A549 (cell line): ENCODE data around the gene RAP2A. TPM values are rescaled to one million over a fixed set of nuclear protein-coding genes. Genes with fewer than 3 reads are reported as not detected.

Experiments
- ATAC-seq, 2 experiments: fragments of 200-7000 bp in 1 of 2; fragments of >200 bp in 1 of 2; cut with Nextera tagmentation in 1 of 2; cut with Tn5 transposase in 1 of 2; 3 replicates each; pipeline versions ENCODE4 v1.8.0 to v1.9.1; 2018 to 2020; ENCODE audit warnings: mild to moderate bottlenecking in 1 of 2, moderate library complexity in 1 of 2
- CTCF ChIA-PET: fragments of 300-600 bp; sonication (Branson Sonifier 250); formaldehyde crosslinking; extraction: SDS; loops from one replicate; lab custom pipeline; 2021; ENCODE audit warnings: antibody characterized with exemption, inconsistent platforms; lab: Yijun Ruan, JAX
- POLR2A ChIA-PET: fragments of 350-600 bp; formaldehyde crosslinking; extraction: SDS; loops from one replicate; lab custom pipeline; 2021; ENCODE audit warnings: antibody characterized with exemption, inconsistent platforms; lab: Yijun Ruan, JAX
- DNase-seq, 2 experiments: peaks; one replicate each; pipeline versions ENCODE4 v3.0.0 to v3.0.0-alpha.2; 2011 to 2016; ENCODE audit warnings: low read depth in 1 of 2, low spot score in 1 of 2
- FAIRE-seq: peaks from 2 replicates; lab custom pipeline; 2011; peaks lifted over from hg19 to GRCh38; lab: Jason Lieb, UNC
- H3K27ac ChIP-seq, 2 experiments: fragments of >200 bp; sonication (Bioruptor Twin); formaldehyde crosslinking; 3 replicates each; pipeline ENCODE4 v1.5.1; 2016 to 2017
- H3K4me1 ChIP-seq: fragments of >200 bp; sonication (Bioruptor Twin); formaldehyde crosslinking; 3 replicates; pipeline ENCODE4 v1.6.1; 2016
- H3K4me2 ChIP-seq: fragments of >200 bp; sonication (Bioruptor Twin); formaldehyde crosslinking; 3 replicates; pipeline ENCODE4 v1.6.1; 2016
- H3K4me3 ChIP-seq: fragments of >200 bp; sonication (Bioruptor Twin); formaldehyde crosslinking; 3 replicates; pipeline ENCODE4 v1.5.1; 2016
- H3K9me3 ChIP-seq: fragments of >200 bp; sonication (Bioruptor Twin); formaldehyde crosslinking; 3 replicates; pipeline ENCODE4 v1.6.1; 2016
- BCL3 ChIP-seq: fragments of >200 bp; sonication (Bioruptor Twin); formaldehyde crosslinking; IDR thresholded peaks from 3 replicates; pipeline ENCODE4 v1.6.1; 2016
- CTCF ChIP-seq: fragments of >200 bp; sonication (Bioruptor Twin); formaldehyde crosslinking; IDR thresholded peaks from 3 replicates; pipeline ENCODE4 v1.5.1; 2016
- E2F6 ChIP-seq: IDR thresholded peaks from 2 replicates; pipeline ENCODE4 v1.6.1; 2012; ENCODE audit warnings: low read depth, borderline replicate concordance
- EHF ChIP-seq: fragments of 250-450 bp; sonication (Bioruptor Pico); IDR thresholded peaks from 2 replicates; pipeline ENCODE4 v1.5.0; 2020; ENCODE audit warnings: mild to moderate bottlenecking
- EHMT2 ChIP-seq: fragments of 200-600 bp; sonication (generic); IDR thresholded peaks from 2 replicates; pipeline ENCODE4 v1.6.1; 2016; ENCODE audit warnings: antibody characterized with exemption, low read depth, mild to moderate bottlenecking, moderate library complexity
- FOSL2 ChIP-seq, 2 experiments: fragments of 450-650 bp in 1 of 2; fragments of >200 bp in 1 of 2; sonication (Bioruptor Twin) in 1 of 2; formaldehyde crosslinking; IDR thresholded peaks; 2 replicates each; pipeline versions ENCODE4 v1.5.0 to v1.6.1; 2016 to 2020; ENCODE audit warnings: mild to moderate bottlenecking in 1 of 2, moderate library complexity in 1 of 2
- HEYL ChIP-seq: fragments of 250-450 bp; sonication (Bioruptor Pico); IDR thresholded peaks from 2 replicates; pipeline ENCODE4 v1.8.0; 2021; ENCODE audit warnings: mild to moderate bottlenecking, moderate library complexity
- KDM1A ChIP-seq: fragments of 200-600 bp; sonication (generic); IDR thresholded peaks from 2 replicates; pipeline ENCODE4 v1.6.1; 2016; ENCODE audit warnings: low read depth, mild to moderate bottlenecking
- MAFK ChIP-seq: fragments of 450-650 bp; IDR thresholded peaks from 2 replicates; pipeline ENCODE4 v1.6.1; 2014; ENCODE audit not compliant: partially characterized antibody
- MAZ ChIP-seq: fragments of 150-350 bp; IDR thresholded peaks from 2 replicates; pipeline ENCODE4 v1.6.1; 2014; ENCODE audit warnings: antibody characterized with exemption, low read depth, low read length, borderline replicate concordance
- MYC ChIP-seq: IDR thresholded peaks from 2 replicates; pipeline ENCODE4 v1.6.1; 2012; ENCODE audit warnings: mild to moderate bottlenecking, inconsistent platforms, low read length, improper control_type of control experiment, borderline replicate concordance
- NPAS2 ChIP-seq: fragments of 250-450 bp; sonication (Bioruptor Pico); IDR thresholded peaks from 2 replicates; pipeline ENCODE4 v1.8.0; 2022; ENCODE audit warnings: mild to moderate bottlenecking, moderate library complexity, borderline replicate concordance
- RNF2 ChIP-seq: fragments of 200-600 bp; sonication (generic); IDR thresholded peaks from 2 replicates; pipeline ENCODE4 v1.6.1; 2016; ENCODE audit warnings: low read depth, mild to moderate bottlenecking, antibody characterized with exemption, moderate library complexity, borderline replicate concordance
- TP53 ChIP-seq: fragments of 250-450 bp; sonication (Bioruptor Pico); IDR thresholded peaks from 2 replicates; pipeline ENCODE4 v1.5.0; 2021; ENCODE audit warnings: mild to moderate bottlenecking, moderate library complexity
- ZC3H11A ChIP-seq: fragments of 450-650 bp; IDR thresholded peaks from 2 replicates; pipeline ENCODE4 v1.6.1; 2014; ENCODE audit warnings: antibody characterized with exemption, mild to moderate bottlenecking
- WGBS: methylation state at CpG from one replicate; pipeline ENCODE4 v1.1.6; 2017; ENCODE audit errors: missing lambda C conversion rate; 5-methylcytosine and 5-hydroxymethylcytosine counted together
- polyA plus RNA-seq, 4 experiments: library from polyadenylated mRNA; depleted of rRNA in 3 of 4; stranded (reverse); fragments of >200 nt; fragmentation: RNase III in 1 of 4; extraction: RNeasy Plus Mini Kit Qiagen cat#74134 plus additional on column Dnase treatment in 1 of 4; gene quantifications; 2 replicates in 3 of 4; 3 replicates in 1 of 4; pipeline ENCODE4 v1.2.3, GENCODE V29; 2011 to 2017

RAP2A gene
- polyA plus RNA-seq, 2 of the 4 experiments (the other 2 are of a cell fraction) = 8.7 to 10.9 TPM

GRCh38 chr13:97468331-97468730, 34.4 kb downstream of the RAP2A start (continued):
- TF ChIP-seq FOSL2 (IDR thresholded peaks at IDR 0.05) = no peak
- TF ChIP-seq FOSL2 (CRISPR knock-in tag; IDR thresholded peaks at IDR 0.05) = no peak
- TF ChIP-seq MAZ = no peak
- TF ChIP-seq, all 56 proteins: peak for 0

- CTCF ChIA-PET = no interaction called here
Observed at GRCh38 chr13:97471711-97472110, 37.7 kb downstream of the RAP2A start.

GRCh38 chr13:97474349-97474980, 40.5 kb downstream of the RAP2A start:
- POLR2A ChIA-PET = no interaction called here
- DNase-seq (no peak), FAIRE-seq (no peak)
- WGBS = 53% methylated on average over 6 of the region's 6 CpGs
- H3K4me1 ChIP-seq = no peaks in the 10 kb centered on the region
- TF ChIP-seq EHMT2 (no peak), ZC3H11A (no peak), NPAS2 (CRISPR knock-in tag) (no peak), EHF (CRISPR knock-in tag) (no peak), MAFK (no peak), BCL3 (no peak), KDM1A (no peak)
- TF ChIP-seq, all 56 proteins: peak for 0
- CTCF ChIA-PET = no interaction called here
- Histone ChIP-seq H3K4me2 (no peak overlapping the region), H3K4me3 (no peak overlapping the region), H3K27ac (no peak overlapping the region), H3K9me3 (no peaks in the 10 kb centered on the region)
- ATAC-seq = no peak

More at GRCh38 chr13:97471711-97472110, 37.7 kb downstream of the RAP2A start:
- no peak overlapping the region for H3K4me3 ChIP-seq
- no peaks in the 10 kb centered on the region for H3K9me3 ChIP-seq
- DNase-seq (no peak), ATAC-seq (no peak), FAIRE-seq (no peak)
- WGBS = 33% methylated on average over 1 of the region's 1 CpG
- H3K4me1 ChIP-seq = no peaks in the 10 kb centered on the region; the same call in 2 of the 3 replicates
- TF ChIP-seq ZC3H11A (no peak), CTCF (no peak), TP53 (CRISPR knock-in tag) (no peak)
- POLR2A ChIA-PET = no interaction called here
- H3K4me2 ChIP-seq = no peak overlapping the region
- H3K27ac ChIP-seq = no peak overlapping the region

- Histone ChIP-seq H3K4me1 (no peaks in the 10 kb centered on the region), H3K27ac (no peak overlapping the region), H3K4me3 (no peak overlapping the region)
- ATAC-seq = no peak
- DNase-seq = no peak
- 55% methylated on average over 4 of the region's 4 CpGs for WGBS
- CTCF ChIA-PET = no interaction called here
- no peak for TF ChIP-seq MYC
- TF ChIP-seq HEYL (CRISPR knock-in tag) = no peak
- TF ChIP-seq E2F6 = no peak
- TF ChIP-seq RNF2 = no peak
- TF ChIP-seq NPAS2 (CRISPR knock-in tag) = no peak
- TF ChIP-seq, all 56 proteins: peak for 0
- POLR2A ChIA-PET = no interaction called here
- H3K4me2 ChIP-seq = no peak overlapping the region
- FAIRE-seq = no peak
- H3K9me3 ChIP-seq = no peaks in the 10 kb centered on the region
Observed at GRCh38 chr13:97475011-97475410, 41.0 kb downstream of the RAP2A start.
